Measurements from ENCODE around the gene MS4A15.

Gene MS4A15

GRCh38 chr11:60797846-60798630, 41.4 kb downstream of the MS4A15 start:
- no peak for DNase-seq (ENCODE audit: low read depth)
- no peak overlapping the region for H3K4me3 ChIP-seq (replicated peaks; ENCODE audit: low read depth, low read length)
- TF ChIP-seq CTCF (IDR thresholded peaks at IDR 0.05; ENCODE audit: low read length, missing control alignments), result no peak

- no peak for DNase-seq (ENCODE audit: low read depth)
- no peak for TF ChIP-seq CTCF (IDR thresholded peaks at IDR 0.05; ENCODE audit: low read length, missing control alignments)
- H3K4me3 ChIP-seq (replicated peaks; ENCODE audit: low read depth, low read length), result no peak overlapping the region
These were observed 42.0 kb downstream of the MS4A15 start for GRCh38 chr11:60798631-60799030.

GRCh38 chr11:60801194-60801593, 44.5 kb downstream of the MS4A15 start:
- no peak for DNase-seq (ENCODE audit: low read depth)
- TF ChIP-seq CTCF (IDR thresholded peaks at IDR 0.05; ENCODE audit: low read length, missing control alignments), result no peak
- no peak overlapping the region for H3K4me3 ChIP-seq (replicated peaks; ENCODE audit: low read depth, low read length)

- no peak for DNase-seq (ENCODE audit: low read depth)
- TF ChIP-seq CTCF (IDR thresholded peaks at IDR 0.05; ENCODE audit: low read length, missing control alignments), result no peak
- H3K4me3 ChIP-seq (replicated peaks; ENCODE audit: low read depth, low read length), result no peak overlapping the region
These were observed 46.7 kb downstream of the MS4A15 start for GRCh38 chr11:60803273-60803936.

GRCh38 chr11:60809249-60809648, 52.6 kb downstream of the MS4A15 start:
- DNase-seq (ENCODE audit: low read depth), result no peak
- no peak for TF ChIP-seq CTCF (IDR thresholded peaks at IDR 0.05; ENCODE audit: low read length, missing control alignments)
- H3K4me3 ChIP-seq (replicated peaks; ENCODE audit: low read depth, low read length), result no peak overlapping the region

- no peak for TF ChIP-seq CTCF (IDR thresholded peaks at IDR 0.05; ENCODE audit: low read length, missing control alignments)
- DNase-seq (ENCODE audit: low read depth), result no peak
- H3K4me3 ChIP-seq (replicated peaks; ENCODE audit: low read depth, low read length), result no peak overlapping the region
These were observed 53.0 kb downstream of the MS4A15 start for GRCh38 chr11:60809691-60810090.
